Measurements from ENCODE around the gene RAPGEF4. TPM values are rescaled to one million over a fixed set of nuclear protein-coding genes. Genes with fewer than 3 reads are reported as not detected.
A peak's percentile ranks its signal among the peaks of the same experiment; 100 is the strongest.

RAPGEF4 gene
- total RNA-seq, 1 donor = 0.36 TPM

DNA sequence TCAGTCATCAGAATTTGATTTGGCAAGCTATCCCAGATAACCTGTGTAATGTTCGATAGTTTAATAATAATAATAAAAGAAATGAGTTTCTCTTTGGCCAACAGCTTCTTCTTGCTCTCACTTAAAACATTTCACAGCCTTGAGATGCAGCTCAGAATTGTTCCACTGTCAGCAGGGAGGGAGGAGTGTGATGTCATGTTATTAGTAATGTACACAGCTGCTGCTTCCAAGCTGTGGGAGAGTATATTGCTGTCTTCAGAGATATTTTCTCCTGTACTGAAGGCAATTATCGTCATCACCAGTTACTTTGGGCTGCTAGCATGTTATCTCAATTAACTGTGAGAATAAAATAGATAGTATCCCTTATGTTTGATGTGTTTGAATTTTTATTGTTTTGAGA lies 193.1 kb downstream of the RAPGEF4 start:
- H3K79me2 ChIP-seq (ENCODE audit: insufficient read depth, low read length) = no peaks in the 10 kb centered on the region
- DNase-seq (ENCODE audit: insufficient read length, low spot score, missing footprints) = no peak

GRCh38 chr2:172929644-172930043 lies 194.0 kb downstream of the RAPGEF4 start:
- Histone ChIP-seq H3K27me3 (ENCODE audit: insufficient read depth, low read length) (no peaks in the 10 kb centered on the region), H3K4me3 (ENCODE audit: insufficient read depth, low read length) (no peak overlapping the region), H3K36me3 (ENCODE audit: insufficient read depth, low read length) (no peaks in the 10 kb centered on the region), H3K4me2 (ENCODE audit: insufficient read depth, low read length) (no peak overlapping the region), H4K20me1 (ENCODE audit: insufficient read depth, low read length) (no peaks in the 10 kb centered on the region), H3K79me2 (ENCODE audit: insufficient read depth, low read length) (no peaks in the 10 kb centered on the region), H3K9me3 (ENCODE audit: low read depth, low read length) (no peaks in the 10 kb centered on the region), H2AFZ (ENCODE audit: low read length) (no peak overlapping the region), H3K4me1 (ENCODE audit: insufficient read depth, low read length) (peaks cover 24% of the 10 kb centered on the region), H3K27ac (ENCODE audit: low read depth, low read length) (no peak overlapping the region)
- no peak for DNase-seq (ENCODE audit: insufficient read length, low spot score, missing footprints)
- TF ChIP-seq CTCF (IDR thresholded peaks at IDR 0.05; ENCODE audit: extremely low read depth, low read depth, low read length) = no peak

More for the DNA sequence above, 193.1 kb downstream of the RAPGEF4 start:
- Histone ChIP-seq H3K36me3 (ENCODE audit: insufficient read depth, low read length) (no peaks in the 10 kb centered on the region), H3K4me2 (ENCODE audit: insufficient read depth, low read length) (peak overlapping the region; percentile 67), H3K9me3 (ENCODE audit: low read depth, low read length) (no peaks in the 10 kb centered on the region), H4K20me1 (ENCODE audit: insufficient read depth, low read length) (no peaks in the 10 kb centered on the region), H3K4me1 (ENCODE audit: insufficient read depth, low read length) (peaks cover 24% of the 10 kb centered on the region), H2AFZ (ENCODE audit: low read length) (no peak overlapping the region), H3K27ac (ENCODE audit: low read depth, low read length) (no peak overlapping the region), H3K27me3 (ENCODE audit: insufficient read depth, low read length) (no peaks in the 10 kb centered on the region), H3K4me3 (ENCODE audit: insufficient read depth, low read length) (no peak overlapping the region)
- TF ChIP-seq CTCF (IDR thresholded peaks at IDR 0.05; ENCODE audit: extremely low read depth, low read depth, low read length) = no peak

DNA sequence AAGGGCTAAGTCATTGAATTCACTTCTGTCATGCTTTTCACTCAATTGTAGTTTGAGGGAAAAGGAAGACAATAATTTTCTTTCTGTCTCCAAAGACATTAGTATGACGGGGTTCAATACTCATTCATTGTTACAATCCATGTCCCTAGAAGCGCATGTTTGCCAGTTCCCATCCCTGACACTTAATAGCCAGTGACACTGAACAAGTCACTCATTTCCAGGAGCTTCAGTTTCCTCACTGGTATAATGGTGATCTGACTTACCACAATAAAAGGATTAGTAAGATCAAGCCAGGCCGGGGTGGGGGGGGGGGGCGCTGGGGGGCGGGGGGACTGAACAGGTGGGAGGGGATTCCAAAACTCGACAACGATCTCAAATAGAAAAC lies 195.2 kb downstream of the RAPGEF4 start:
- H2AFZ ChIP-seq (ENCODE audit: low read length) = no peak overlapping the region
- H3K79me2 ChIP-seq (ENCODE audit: insufficient read depth, low read length) = no peaks in the 10 kb centered on the region
- no peaks in the 10 kb centered on the region for H3K27me3 ChIP-seq (ENCODE audit: insufficient read depth, low read length)
- H3K27ac ChIP-seq (ENCODE audit: low read depth, low read length) = no peak overlapping the region
- H3K4me3 ChIP-seq (ENCODE audit: insufficient read depth, low read length) = no peak overlapping the region
- H3K9me3 ChIP-seq (ENCODE audit: low read depth, low read length) = no peaks in the 10 kb centered on the region
- no peak for TF ChIP-seq CTCF (IDR thresholded peaks at IDR 0.05; ENCODE audit: extremely low read depth, low read depth, low read length)
- H3K4me1 ChIP-seq (ENCODE audit: insufficient read depth, low read length) = peaks cover 24% of the 10 kb centered on the region
- no peak overlapping the region for H3K4me2 ChIP-seq (ENCODE audit: insufficient read depth, low read length)
- H4K20me1 ChIP-seq (ENCODE audit: insufficient read depth, low read length) = no peaks in the 10 kb centered on the region
- DNase-seq (ENCODE audit: insufficient read length, low spot score, missing footprints) = no peak
- no peaks in the 10 kb centered on the region for H3K36me3 ChIP-seq (ENCODE audit: insufficient read depth, low read length)

GRCh38 chr2:172931256-172931894 lies 195.7 kb downstream of the RAPGEF4 start:
- DNase-seq (ENCODE audit: insufficient read length, low spot score, missing footprints) = no peak

More at GRCh38 chr2:172931256-172931894, 195.7 kb downstream of the RAPGEF4 start:
- H2AFZ ChIP-seq (ENCODE audit: low read length) = peak overlapping the region; percentile 68
- H3K4me2 ChIP-seq (ENCODE audit: insufficient read depth, low read length) = peak overlapping the region; percentile 75
- H3K9me3 ChIP-seq (ENCODE audit: low read depth, low read length) = no peaks in the 10 kb centered on the region
- no peaks in the 10 kb centered on the region for H4K20me1 ChIP-seq (ENCODE audit: insufficient read depth, low read length)
- peak overlapping the region; percentile 9 for H3K27ac ChIP-seq (ENCODE audit: low read depth, low read length)
- no peaks in the 10 kb centered on the region for H3K27me3 ChIP-seq (ENCODE audit: insufficient read depth, low read length)
- TF ChIP-seq CTCF (IDR thresholded peaks at IDR 0.05; ENCODE audit: extremely low read depth, low read depth, low read length) = no peak
- H3K36me3 ChIP-seq (ENCODE audit: insufficient read depth, low read length) = no peaks in the 10 kb centered on the region
- H3K4me1 ChIP-seq (ENCODE audit: insufficient read depth, low read length) = peaks cover 24% of the 10 kb centered on the region
- H3K4me3 ChIP-seq (ENCODE audit: insufficient read depth, low read length) = peak overlapping the region; percentile 31
- no peaks in the 10 kb centered on the region for H3K79me2 ChIP-seq (ENCODE audit: insufficient read depth, low read length)
